ENCODE results near the gene PSTK.

GRCh38 chr10:122931088-122931906 is 48.9 kb upstream of the PSTK start:
- TF ChIP-seq ZNF274 (IDR thresholded peaks at IDR 0.05; ENCODE audit: low read depth, low read length) (no peak), SUZ12 (IDR thresholded peaks at IDR 0.05; ENCODE audit: extremely low read depth, insufficient read depth, insufficient read length) (no peak), YY1 (IDR thresholded peaks at IDR 0.05; ENCODE audit: insufficient read depth, insufficient read length) (no peak)
